Stomach (tissue), 4 donors: ENCODE measurements around the gene SCAMP2.

ENCODE experiments used
- CTCF ChIP-seq, 7 experiments: fragments of 450-650 bp in 4 of 7; fragments of 200-600 bp in 3 of 7; sonication (generic) in 3 of 7; IDR thresholded peaks; one replicate each; pipeline ENCODE4 v1.5.1; 2016 to 2019; ENCODE audit warnings: antibody characterized with exemption in 7 of 7, control low read depth in 2 of 7, mild to moderate bottlenecking in 1 of 7
- POLR2A ChIP-seq, 4 donors: fragments of 450-650 bp; IDR thresholded peaks; one replicate each; pipeline ENCODE4 v1.6.1; 2016; ENCODE audit warnings: antibody characterized with exemption in 4 of 4, control low read depth in 2 of 4, mild to moderate bottlenecking in 1 of 4, moderate library complexity in 1 of 4
- POLR2AphosphoS5 ChIP-seq, 3 donors: sonication (generic); formaldehyde crosslinking; IDR thresholded peaks; one replicate each; pipeline ENCODE4 v1.6.1; 2016; ENCODE audit warnings: antibody characterized with exemption in 3 of 3

- TF ChIP-seq POLR2A (IDR thresholded peaks at IDR 0.05) (no peak), CTCF (IDR thresholded peaks at IDR 0.05) (no peak), POLR2AphosphoS5 (IDR thresholded peaks at IDR 0.05) (peak in 1 of 3 donors; percentile 16)
Measured at GRCh38 chr15:74866090-74866489, 7.1 kb downstream of the SCAMP2 start.
